NCI-H510A (cell line): ENCODE results near the gene PIK3C2G.
"Not testable (repeated sequence)": the region's sequence is repeated elsewhere in the genome, so short reads cannot be mapped to it uniquely, and the experiment has no call there.

ENCODE experiments used
- DNase-seq: peaks from one replicate; lab custom pipeline; 2025; lab: John Stamatoyannopoulos, UW

The PIK3C2G gene

DNA sequence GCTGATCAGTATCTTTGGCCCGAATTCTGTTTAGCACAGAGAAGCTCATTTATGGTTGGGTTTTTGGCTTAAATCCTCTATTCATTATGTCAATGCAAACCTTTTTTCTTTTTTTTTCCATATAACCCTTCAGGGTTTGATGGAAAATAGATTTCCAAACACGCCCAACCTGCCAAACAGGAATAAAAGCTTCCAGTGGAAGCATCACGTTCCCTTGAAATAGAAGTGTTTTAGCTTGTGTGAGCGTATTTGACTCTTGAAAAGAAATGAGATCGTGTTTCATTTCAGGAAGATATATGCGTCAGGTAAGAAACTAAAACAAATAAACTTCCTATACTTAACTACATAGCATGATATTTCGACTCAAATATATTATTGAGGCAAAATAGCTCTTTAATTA, at the start of gene PIK3C2G:
TSS of gene PIK3C2G (plus strand) at position 246 of the 400 bp plus-strand sequence. CDS start 20,564 bp downstream, outside the sequence.
- peak; percentile 75 for DNase-seq

DNA sequence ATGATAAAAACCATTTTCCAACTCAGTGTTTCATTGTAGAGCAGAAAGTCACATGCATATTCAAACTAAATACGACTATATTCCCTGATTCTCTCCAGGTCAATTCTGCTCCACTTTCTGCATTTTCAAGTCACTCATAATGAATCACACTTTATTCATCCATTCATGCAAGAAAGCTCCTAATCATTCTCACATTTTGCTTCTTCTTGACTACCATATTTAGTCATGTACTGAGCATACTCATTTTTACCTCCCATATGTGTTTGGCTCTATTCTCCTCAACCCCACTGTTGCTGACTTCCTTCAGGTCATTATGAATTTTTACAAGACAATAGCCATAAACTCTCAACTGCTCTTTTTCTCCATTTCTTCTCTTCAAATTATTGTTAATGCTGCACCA, 43.4 kb upstream of the PIK3C2G start:
- no peak for DNase-seq

GRCh38 chr12:18221726-18222125, 39.6 kb upstream of the PIK3C2G start:
- no peak for DNase-seq

DNA sequence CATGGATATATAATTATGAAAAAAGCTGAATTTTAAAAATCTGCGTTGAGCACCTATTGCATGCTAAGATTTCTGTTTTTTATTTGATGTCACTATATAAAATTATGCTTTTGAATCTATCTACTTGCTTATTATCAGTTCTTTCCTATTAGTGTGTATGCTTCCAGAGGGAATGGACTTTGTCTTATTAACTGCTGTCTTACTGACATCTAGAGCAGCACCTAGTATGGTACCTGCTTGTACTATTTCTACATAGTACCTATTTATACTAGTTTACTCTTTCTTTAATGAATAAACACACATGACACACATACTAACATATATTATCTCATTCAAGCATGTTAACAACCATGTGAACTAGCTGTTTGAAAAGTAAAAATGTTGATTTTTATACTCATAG, 38.6 kb upstream of the PIK3C2G start:
- no peak for DNase-seq

DNA sequence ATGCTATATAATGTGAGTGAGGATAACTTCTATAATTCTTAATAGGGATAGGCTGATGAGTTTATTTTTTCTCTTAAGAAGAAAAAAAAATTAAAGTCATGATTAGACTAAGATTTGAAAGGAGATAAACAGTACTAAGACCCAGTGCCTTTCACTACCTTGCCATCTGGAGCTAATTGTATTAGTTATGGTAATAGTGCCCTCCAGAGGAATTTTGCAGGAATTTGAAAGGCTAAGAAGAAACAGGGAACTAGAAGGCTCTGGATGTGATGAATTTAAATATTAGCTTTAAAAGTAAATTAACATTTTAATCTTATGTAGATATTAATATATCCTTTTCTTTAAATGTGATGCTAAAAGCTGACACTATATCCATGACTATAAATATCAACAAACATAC, 36.6 kb upstream of the PIK3C2G start:
- DNase-seq, result no peak

GRCh38 chr12:18239526-18239925, 21.8 kb upstream of the PIK3C2G start:
- DNase-seq, result no peak

DNA sequence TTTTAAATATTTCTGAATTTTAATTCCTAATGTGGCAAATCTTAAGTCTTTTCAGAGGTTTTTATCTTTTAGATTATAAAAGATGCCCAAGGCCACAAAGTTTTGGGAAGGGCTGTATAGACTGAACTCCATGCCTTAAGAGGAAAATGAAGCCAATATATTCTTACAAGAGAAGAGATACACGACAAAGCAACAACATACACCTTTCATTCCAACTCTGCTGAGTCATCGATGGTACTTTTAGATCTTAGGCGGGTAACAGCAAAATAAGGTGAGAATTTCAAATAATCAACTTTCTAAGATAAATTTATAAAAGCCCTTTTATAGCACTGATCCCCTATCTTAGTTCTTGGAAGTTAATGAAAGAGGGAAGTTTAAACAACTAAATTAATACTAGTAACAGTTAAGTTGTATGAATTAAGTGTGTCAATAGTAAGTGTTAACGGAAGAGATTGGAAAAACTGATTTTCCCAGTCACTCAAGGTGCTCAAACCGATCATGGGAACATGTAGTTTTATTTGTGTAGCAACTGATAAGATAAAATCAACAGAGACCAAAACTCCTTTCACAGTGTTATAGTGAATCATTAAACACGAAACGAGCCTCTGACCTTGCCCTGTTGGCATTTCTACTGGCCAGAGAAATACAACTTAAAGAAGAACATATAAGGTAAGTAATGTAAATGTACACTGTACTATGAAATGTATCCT, 18.8 kb upstream of the PIK3C2G start:
- no peak for DNase-seq

DNA sequence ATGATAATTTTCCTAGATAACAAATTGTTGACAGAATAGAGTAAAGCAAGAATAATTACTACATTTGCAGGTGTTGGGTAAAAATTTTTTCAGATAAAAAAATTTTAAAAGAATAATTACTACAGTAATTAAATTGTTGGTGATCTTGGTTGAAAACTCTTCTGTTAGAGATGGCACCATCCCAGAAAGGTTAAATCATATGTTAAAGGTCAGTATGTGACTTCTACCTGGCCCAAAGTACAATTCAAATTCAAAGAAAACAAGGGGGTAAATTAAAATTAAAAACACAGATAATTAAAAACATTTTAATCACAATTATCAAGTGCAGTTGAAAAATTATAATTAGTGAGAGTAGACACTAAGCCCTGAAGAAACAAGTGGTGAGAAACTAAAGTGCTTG, 18.1 kb upstream of the PIK3C2G start:
- no peak for DNase-seq

- no peak for DNase-seq
These were observed 15.3 kb upstream of the PIK3C2G start for GRCh38 chr12:18246066-18246465.

DNA sequence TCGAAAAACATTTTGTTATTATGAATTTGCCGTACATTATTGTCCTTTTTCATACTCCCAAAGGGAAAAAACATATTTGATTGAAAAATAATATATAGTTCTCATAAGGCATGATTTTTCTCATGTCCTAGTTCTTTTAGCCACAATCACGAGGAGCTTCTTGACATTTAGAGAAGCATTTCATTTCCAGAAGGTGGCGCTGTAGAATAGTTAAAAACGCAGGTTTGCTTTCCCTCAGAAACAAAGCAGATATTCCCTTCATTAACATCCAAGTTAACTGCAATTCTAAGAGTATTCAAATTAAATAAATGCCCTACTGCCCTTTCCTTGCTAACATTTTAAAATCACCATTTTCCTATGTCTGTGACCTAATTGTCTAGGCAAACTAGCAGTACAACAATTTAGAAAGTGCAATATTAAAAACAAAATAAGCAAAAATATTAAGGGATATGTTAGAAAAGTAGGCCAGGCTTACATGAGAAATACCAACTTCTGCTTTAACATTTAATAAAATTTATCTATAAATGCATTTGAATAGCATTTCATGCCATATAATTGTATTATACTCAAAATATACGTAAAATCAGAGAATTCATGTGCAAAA, 10.9 kb upstream of the PIK3C2G start:
- DNase-seq, result peak; percentile 51

DNA sequence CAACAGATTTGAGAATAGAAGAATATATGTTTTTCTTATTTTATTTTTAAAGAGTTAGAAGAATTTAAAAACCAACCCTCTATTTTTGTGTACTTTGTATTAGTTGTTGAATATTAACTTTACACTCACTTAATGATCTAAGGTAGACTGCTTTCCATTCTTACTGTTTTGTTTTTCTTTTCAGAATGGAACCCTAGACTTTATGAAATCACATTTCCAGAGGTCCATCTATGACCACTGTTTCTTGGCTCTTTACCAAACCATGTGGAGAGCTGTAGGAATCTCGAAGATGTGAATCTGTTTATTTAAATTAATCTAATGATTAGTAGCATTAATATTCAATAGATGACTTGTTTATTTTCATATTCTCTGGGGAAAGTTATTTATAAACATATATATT, 7.2 kb upstream of the PIK3C2G start:
- DNase-seq, result no peak

DNA sequence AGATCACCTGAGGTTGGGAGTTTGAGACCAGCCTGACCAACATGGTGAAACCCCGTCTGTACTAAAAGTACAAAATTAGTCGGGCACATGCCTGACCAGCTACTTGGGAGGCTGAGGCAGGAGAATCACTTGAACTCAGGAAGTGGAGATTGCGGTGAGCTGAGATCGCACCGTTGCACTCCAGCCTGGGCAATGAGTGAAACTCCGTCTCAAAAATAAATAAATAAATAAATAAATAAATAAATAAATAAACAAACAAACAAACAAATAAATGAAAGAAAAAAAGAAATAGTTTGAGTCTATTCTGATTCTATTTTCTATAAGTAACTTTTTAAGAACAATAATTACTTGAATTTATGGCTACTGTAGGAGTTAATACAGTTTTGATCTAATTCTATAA, 6.3 kb upstream of the PIK3C2G start:
- DNase-seq, result not testable (repeated sequence)

DNA sequence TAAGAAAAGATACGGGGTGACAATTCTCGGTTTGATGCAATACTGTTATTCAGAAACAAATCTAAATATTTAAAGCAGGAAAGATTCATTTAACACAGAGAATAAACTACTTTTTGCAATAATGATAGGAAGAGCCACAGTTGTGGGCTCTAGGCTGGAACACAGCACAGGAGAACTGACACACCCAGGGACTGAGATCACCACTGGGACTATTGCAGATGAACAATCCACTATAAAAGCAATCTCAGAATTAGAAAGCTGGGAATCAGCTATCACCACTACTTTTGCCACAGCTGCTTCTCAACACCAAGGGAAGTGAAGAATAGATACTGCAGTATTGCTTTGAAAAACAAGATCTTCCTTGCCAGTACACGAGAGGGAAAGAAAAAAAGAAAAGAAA, 4.1 kb upstream of the PIK3C2G start:
- DNase-seq, result no peak

DNA sequence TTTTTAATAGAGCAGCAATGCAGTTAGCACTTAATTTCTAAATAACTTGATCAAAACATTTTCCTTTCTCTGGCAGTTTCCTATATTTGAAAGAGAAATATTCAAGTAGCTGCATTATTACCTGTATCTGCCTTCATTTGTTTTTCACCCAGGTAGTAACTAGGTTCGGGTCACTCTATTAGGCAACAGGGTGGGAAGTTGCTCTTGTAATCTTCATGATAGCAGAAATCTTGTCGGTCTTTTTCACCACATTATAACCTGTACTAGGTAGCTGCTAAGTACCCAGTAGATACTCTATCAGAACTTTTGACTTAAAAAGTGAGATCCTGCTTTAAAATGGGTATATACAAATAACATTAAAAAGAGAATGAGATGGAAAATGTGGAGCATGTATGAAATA, 2.4 kb upstream of the PIK3C2G start:
- no peak for DNase-seq

GRCh38 chr12:18259906-18260682, 1.2 kb upstream of the PIK3C2G start:
- no peak for DNase-seq

DNA sequence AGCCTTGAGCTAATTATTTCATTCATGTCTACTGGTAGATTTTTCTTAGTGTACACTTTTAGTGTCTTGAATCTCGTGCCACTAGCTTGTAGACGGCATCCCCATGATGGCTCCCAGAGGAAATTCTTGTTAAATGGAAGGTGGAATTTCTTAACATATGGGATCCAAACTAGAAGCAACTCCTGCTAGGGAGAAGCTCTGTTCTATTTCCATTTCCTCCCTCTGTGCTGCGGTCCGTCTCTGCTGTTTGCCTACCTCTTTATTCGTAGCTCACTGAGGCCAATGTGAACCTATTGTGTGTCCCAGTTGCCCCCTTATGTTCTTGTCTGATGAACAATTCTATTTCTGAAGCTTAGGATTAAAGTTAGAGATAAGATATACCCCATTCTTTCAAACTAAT, 588 bp downstream of the PIK3C2G start:
- no peak for DNase-seq

DNA sequence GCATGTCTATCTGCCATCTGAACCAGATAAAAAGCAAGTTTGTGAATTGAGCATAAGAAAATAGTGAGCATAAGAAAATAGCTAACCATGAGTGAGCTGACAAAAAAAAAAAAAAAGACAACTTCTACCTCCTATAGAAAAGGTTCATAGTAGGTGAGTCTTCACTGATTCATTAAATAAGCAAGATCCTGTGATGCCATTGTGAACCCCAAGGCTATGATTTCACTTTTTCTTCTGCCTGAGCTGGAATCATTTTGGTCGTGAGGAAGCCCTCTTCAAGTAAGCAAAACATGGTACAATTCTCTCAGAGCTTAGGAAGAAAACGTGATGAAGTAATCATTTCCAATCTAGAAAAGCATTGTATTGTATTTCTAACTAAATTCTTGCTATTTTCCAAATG, 1.2 kb downstream of the PIK3C2G start:
- DNase-seq, result no peak

DNA sequence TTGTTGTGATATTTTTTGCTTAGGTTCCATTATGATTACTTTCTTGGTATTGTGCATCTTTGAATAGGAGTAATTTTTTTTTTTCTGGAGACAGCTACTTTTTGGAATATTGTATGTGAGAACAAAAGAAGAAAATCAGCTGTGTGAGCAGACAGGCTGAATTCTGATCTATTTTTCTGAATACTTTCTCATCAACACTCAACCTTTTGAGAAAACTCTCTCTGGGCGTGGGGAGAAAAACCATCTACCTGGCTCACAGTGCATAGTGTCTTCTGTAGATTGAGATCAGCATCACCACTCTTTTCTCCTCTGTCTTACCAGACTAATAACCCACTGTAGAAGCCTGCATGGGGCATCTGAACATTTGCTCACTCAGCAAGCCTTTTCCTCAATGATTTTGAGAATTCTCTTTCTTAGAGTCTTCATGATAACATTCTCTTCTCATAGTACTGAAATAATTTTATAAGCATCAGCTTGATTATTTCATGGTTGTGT, 3.3 kb downstream of the PIK3C2G start:
- no peak for DNase-seq

DNA sequence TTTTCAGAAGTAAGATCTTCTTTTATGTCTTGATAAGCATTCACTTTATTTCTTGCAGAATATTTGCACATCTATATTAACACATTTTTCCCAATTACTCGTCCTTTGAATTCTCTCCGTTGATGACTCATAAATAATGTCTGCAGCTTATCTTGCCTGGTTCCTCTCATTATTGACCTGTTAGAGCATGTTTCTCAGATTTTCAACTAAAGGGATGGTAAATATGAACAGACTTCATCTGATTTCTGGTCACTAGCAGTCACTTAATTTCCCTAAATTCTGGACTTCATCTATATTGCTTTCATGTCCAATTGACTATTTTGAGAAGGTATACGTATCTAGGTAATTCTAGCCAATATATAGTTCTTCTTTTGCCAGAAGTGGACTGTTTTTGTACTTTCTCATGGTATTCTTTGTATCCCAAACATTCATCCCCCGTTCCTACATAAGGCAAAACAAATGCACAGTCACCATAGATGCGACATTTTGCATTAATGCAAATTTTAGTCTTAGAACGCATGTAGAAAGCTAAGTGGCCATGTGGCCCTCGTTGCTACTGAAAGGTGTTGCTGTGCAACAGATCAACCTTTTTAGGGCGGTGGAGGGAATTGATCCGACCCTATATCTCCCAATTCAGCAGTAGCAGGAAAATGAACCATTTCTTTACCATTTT, 6.2 kb downstream of the PIK3C2G start:
- DNase-seq, result no peak

DNA sequence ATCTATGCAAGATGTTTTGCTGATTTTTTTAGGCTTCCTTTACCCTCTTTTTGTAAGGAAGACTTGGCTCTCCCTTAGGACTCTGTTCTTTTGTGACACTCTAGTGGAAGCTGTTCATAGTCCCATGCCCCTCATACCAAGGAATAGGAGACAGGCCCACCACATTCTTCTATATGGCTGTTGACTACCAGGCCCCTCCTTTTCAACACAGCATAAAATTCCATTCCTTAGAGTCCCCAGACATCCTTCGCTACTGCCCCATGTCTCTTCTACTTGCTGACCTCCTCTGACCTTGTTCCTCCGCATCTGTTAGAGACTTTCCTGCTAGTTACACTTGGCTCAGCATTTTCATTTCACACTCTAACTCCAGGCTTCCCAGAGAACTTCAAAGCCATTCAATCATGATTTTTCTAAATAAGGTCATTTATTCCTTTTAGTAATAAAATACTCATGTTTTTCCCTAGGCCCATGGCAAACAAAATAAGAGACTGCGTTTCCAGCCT, 9.7 kb downstream of the PIK3C2G start:
- DNase-seq, result no peak

- DNase-seq, result no peak
These were observed 14.7 kb downstream of the PIK3C2G start for GRCh38 chr12:18275981-18276380.

- no peak for DNase-seq
These were observed 15.9 kb downstream of the PIK3C2G start for GRCh38 chr12:18277196-18277595.
